GM19463 (cell line): Measurements from ENCODE around the gene CTDSPL2.
"Not testable (repeated sequence)": the region's sequence is repeated elsewhere in the genome, so short reads cannot be mapped to it uniquely, and the experiment has no call there.

Experiments used
- ATAC-seq: cut with Tn5 transposase; IDR thresholded peaks from one replicate; pipeline ENCODE4 v1.9.1; 2021; ENCODE audit warnings: mild to moderate bottlenecking, moderate library complexity; ENCODE audit not compliant: unreplicated experiment

The CTDSPL2 gene

DNA sequence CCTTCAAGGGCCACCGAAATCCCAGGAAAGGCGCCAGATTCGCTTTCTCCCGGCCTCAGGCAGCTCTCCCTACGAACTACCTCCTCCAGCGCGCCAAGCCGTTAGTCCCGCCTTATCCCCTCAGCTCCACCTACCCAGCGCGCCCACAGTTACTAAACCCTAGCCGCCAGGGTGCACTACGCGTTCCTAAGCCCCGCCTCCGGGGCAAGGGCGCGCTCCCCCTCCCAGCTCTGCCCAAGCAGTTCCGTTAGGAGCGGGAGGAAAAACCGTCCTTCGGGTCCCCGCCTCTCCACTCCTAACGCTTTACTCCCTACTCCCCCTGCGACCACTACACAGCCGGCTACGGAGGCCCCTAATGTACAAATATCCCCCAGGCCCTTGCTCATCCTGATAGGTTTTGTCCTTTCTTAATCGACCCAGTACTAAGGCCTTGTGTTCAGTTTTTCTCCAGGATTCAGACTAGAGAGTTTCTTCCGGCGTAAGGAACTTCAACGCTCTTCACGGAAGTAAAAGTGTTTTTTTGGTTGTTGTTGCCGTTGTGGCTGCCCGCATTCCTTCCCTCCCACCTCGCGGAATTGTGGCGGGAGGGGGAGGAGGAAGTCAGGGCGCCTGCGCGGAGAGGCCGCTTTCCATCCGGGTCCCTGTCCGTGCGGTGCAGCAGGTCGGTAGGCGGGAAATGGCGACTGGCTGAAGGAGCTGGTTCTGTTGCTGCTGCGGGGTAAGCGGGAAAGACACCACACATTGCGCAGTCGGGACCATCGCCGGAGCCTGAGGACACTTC, at the start of gene CTDSPL2:
Gene CTDSPL2 (plus strand): TSS at position 655 of the 781 bp plus-strand sequence. CDS start 31,386 bp downstream, outside the sequence.
- ATAC-seq = peak; percentile 96

DNA sequence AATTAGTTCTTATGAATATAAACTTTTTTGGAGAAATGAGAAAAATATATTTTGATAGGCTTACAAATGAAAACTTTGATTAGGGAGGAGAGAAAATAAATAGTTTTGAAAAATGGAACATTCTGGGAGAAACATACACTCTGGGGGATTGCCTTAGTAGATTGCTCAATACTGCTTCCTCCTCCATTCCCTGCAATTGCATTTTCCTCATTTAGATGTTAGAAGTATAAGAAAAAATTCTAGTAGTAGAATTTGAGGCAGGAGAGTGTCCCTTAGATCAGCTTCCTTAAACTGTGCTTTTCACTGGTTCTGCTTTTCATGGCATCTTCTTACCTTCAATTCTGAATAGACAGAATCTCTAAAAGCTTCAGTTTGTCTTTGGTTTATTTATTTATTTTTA, 46.2 kb upstream of the CTDSPL2 start:
- no peak for ATAC-seq

GRCh38 chr15:44385344-44385942, 42.0 kb upstream of the CTDSPL2 start:
- ATAC-seq = no peak

- no peak for ATAC-seq
Observed at GRCh38 chr15:44394062-44394461, 33.4 kb upstream of the CTDSPL2 start.

DNA sequence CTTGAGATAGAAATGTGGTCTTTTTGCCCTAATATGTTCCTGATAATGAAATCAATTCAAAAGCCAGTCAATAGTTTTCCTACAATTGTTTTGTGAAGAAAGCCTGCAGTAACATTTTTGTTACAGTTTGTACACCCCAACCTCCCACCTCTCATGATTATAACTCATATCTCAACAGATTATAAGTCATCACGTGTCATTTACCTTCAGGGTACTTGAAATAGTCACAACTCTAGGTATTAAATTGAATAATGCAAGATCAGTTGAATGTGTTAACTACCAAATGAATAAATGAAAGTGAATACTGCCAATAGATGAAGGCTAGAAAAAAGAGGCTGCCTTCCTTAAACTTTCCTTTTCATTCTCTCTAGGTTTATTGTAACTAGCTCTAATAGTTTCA, 32.9 kb upstream of the CTDSPL2 start:
- no peak for ATAC-seq

GRCh38 chr15:44397869-44398268, 29.6 kb upstream of the CTDSPL2 start:
- no peak for ATAC-seq

GRCh38 chr15:44414001-44414400, 13.4 kb upstream of the CTDSPL2 start:
- ATAC-seq = no peak

DNA sequence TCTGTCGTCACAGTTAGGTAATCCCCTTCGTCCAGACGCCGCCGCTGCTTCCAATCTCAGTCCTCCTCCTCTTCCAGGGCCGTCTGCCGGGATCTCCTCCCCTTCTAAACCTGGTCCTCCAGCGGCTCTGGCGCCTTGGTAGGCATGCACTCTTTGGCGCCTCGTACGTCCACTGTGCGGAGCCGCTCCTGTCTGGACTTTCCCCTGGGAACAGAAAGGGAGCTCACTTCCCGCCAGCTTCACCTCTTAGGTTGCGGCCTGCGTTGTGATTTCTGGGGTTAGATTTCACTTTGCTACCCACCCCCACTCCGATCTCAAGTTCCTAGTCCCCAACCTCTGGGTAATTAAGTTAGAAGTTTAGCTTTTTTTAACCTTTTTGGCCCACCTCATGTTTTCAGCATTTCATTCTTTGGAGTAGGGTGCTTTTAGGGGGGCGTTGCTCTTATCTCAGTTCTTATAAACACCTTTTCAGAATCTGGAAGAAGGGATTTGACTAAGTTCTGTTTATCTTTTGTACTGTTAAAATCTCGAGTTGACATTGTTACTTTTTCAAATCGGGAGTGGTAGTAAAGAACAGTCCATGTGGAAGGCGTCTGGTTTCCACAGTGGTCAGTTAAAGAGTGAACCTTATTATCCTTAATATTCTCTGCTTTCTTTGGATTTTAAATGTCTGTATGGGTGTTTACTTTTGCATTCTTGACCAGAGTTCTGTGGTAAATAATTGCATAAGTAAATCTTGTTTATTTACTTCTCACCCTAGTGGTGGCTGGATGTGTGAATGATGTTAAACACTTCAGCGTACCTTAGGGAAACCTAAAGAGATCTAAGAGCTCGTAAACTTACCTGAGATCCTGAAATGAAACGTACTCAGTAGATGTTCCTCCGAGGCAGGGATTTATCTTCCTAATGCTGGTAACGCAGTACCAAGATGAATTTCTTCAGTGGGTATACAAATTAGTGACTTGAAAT, 611 bp downstream of the CTDSPL2 start:
- ATAC-seq = peak; percentile 11

- ATAC-seq = no peak
Observed at GRCh38 chr15:44435893-44436667, 8.7 kb downstream of the CTDSPL2 start.

- no peak for ATAC-seq
Observed at GRCh38 chr15:44438402-44438801, 11.0 kb downstream of the CTDSPL2 start.

GRCh38 chr15:44441095-44441501, 13.7 kb downstream of the CTDSPL2 start:
- ATAC-seq = no peak

GRCh38 chr15:44443515-44443914, 16.1 kb downstream of the CTDSPL2 start:
- no peak for ATAC-seq

DNA sequence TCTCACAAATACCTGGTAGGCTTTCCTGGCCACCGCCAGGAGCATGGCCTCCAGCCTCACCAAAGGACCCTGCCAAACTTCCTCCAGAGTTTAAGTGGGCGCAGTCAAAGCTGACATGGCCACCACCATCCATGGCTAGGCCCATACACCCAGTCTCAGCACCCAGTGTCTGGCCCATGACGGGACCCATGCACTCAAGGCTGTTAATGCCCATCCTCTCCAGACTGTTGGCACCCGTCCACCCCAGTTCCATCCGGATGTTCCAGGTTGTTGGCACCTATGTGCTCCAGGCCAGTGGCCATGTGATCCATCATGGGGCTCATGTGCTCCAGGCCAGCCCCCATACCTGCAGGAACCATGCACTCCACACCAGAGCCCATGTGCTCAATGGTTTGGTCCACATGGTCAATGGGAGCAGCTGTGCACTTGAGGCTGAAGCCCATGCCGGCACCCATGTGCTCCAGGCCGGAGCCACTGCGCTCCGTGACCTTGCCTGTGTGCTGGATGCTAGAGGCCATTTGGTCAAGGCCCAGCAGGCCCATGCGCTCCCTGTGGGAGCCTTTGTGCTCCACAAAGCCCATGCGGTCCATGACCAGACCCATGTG, 20.4 kb downstream of the CTDSPL2 start:
- ATAC-seq = no peak

GRCh38 chr15:44450172-44450571, 22.7 kb downstream of the CTDSPL2 start:
- no peak for ATAC-seq

- not testable (repeated sequence) for ATAC-seq
Observed at GRCh38 chr15:44453578-44454283, 26.3 kb downstream of the CTDSPL2 start.

GRCh38 chr15:44458429-44458828, 31.0 kb downstream of the CTDSPL2 start:
- no peak for ATAC-seq

GRCh38 chr15:44468709-44469385, 41.4 kb downstream of the CTDSPL2 start:
- no peak for ATAC-seq

DNA sequence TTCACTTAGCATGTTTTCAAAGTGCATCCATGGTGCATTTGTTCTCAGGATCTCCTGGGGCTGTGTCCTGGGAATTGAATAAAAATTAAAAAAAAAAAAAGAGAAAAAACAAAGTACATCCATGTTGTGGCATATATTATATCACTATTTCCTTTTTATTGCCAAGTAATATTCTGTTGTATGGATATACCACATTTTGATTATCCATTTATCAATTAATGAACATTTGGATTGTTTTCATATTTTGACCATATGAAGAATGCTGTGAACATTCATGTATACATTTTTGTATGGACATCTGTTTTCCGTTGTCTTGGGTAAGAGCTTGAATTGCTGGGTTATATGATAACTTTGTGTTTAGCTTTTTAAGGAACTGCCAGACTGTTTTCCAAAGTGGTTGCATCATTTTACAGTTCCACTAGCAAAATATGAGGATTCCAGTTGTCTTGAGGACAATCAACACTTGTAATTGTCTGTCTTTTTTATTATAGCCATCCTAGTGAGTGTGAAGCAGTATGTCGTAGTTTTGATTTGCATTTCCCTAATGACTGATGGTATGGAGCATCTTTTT, 44.5 kb downstream of the CTDSPL2 start:
- no peak for ATAC-seq

- no peak for ATAC-seq
Observed at GRCh38 chr15:44479343-44479742, 51.9 kb downstream of the CTDSPL2 start.
